GM20431 (cell line): ENCODE measurements around the gene LGI2.
"Not testable (repeated sequence)": the region's sequence is repeated elsewhere in the genome, so short reads cannot be mapped to it uniquely, and the experiment has no call there.

Experiments
- in situ Hi-C: fragments of 300-500 bp; cut with MseI, MboI; formaldehyde crosslinking; loops from one replicate; pipeline ENCODE4 v1.15.0; 2020; ENCODE audit warnings: low sequenced_read_pairs; ENCODE audit not compliant: unreplicated experiment

The LGI2 gene, protein sequence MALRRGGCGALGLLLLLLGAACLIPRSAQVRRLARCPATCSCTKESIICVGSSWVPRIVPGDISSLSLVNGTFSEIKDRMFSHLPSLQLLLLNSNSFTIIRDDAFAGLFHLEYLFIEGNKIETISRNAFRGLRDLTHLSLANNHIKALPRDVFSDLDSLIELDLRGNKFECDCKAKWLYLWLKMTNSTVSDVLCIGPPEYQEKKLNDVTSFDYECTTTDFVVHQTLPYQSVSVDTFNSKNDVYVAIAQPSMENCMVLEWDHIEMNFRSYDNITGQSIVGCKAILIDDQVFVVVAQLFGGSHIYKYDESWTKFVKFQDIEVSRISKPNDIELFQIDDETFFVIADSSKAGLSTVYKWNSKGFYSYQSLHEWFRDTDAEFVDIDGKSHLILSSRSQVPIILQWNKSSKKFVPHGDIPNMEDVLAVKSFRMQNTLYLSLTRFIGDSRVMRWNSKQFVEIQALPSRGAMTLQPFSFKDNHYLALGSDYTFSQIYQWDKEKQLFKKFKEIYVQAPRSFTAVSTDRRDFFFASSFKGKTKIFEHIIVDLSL

DNA sequence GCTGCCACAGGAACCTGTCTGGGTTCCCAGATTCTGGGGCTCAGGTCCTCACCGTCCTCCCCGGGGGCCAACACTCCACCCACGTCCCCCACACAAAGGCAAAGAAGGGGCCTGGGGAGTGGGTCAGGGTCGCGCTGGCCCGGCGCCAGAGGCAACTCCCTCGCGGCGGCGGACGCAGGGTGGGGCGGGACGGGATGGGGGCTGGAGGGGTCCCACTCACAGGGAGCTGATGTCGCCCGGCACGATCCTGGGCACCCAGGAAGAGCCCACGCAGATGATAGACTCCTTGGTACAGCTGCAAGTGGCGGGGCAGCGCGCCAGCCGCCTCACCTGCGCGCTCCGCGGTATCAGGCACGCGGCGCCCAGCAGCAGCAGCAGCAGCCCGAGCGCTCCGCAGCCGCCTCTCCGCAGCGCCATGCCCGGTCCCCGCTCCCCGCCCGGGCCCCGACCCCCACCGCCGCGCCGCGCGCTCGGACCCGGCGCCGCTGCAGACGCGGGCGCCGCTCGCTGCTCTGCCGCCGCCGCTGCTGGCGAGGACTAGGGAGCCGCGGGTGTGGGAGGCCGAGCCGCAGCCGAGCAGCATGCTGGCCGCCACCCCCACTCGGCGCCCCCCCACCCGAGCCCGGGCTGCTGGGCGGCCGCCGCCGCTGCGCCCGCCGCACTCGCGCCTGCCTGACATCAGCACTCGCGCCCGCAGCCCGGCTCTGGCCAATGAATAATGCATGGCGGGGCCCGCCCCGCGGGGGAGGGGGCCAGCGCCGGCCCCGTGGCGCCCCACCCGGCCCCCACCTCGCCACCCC, at the start of gene LGI2:
Gene LGI2 (minus strand): TSS at position 670 of the 800 bp plus-strand sequence. CDS start 253 bp downstream, at position 417.
- in situ Hi-C loops, result no loop called here

DNA sequence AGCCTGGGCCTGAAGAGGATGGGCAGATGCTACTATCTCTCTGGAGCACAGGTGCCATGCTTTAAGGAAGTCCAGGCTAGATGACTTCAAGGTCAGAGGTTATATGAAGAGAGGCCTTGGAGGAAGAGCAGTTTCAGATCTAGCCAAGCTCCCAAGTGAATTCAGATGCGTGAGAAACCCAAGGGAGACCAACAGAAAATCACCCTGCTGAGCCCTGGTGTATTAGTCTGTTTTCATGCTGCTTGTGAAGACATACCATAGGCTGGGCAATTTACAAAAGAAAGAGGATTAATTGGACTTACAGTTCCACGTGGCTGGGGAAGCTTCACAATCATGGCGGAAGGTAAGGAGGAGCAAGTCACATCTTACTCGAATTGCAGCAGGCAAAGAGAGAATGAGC, 47.8 kb upstream of the LGI2 start:
- in situ Hi-C loops, result no loop called here

DNA sequence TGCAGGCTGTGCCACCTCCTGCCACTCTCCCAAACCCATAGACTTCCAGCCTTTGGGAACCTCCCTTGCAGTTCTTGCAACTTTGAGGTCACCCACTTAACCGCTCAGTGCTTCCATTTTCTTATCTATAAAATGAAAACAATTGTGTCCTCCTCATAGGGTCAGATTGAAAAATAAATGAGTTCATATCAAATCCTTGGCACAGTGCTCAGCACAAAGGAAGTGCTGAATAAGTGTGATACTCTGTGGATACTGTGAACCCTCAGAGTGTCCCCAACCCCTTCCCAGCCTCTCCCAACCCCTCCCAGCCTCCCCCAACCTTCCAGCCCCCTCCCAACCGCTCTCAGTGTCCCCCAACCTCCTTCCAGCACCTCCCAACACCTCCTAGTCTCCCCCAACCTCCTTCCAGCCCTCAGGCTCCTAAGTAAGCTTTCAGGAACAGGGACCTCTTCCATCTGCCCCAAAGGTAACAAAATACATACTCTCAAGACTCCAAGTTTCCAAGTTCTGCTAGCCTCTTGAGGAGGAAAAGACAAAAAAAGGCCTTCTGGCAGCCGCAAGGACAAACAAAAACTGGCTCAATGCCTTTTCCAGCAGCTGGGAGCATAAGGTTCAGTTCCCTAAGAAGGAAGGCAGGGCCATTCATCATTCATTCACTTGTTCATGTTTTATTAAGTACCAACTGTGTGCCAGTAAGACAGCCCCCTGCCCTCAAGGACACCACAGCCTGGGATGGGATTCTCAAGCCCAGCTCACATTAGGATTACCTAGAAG, 46.1 kb upstream of the LGI2 start:
- in situ Hi-C loops, result no loop called here

DNA sequence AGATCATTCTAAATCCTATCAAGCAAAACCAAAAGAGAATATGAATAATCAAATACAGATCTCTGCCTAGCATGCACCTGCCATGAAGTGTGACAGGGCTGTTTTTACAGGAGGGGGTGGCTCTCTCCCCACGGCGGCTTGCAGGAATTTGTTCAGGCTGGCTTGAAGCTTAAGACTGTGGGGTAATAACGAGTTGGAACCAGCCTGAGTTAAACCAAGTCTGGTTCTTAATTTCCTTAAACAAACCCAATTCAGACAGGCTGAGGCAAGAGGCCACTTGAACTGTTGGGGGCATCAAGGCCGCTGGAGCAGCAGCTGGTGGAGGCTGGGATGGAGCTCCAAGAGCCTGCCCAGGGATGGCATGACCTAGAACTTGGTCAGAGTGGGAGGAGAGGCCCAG, 45.1 kb upstream of the LGI2 start:
- in situ Hi-C loops, result no loop called here

DNA sequence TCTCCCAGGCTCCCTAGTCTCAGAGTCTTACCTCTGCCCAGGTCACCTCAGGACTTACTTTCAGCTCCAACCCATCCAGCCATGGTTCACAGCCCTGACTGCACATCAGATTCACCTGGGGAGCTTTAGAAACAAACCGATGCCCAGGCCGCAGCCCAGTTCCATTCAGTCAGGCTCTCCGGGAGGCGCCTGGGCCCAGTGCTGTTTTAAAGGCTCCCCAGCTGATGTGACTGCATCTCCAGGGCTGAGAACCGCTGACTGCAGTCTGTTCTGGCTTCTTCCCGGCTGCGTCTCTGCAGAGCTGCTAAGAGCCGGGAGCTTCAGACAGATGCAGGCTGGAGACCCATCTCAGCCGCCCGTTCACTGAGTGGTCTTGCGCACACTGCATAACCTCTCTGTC, 44.4 kb upstream of the LGI2 start:
- in situ Hi-C loops, result no loop called here

DNA sequence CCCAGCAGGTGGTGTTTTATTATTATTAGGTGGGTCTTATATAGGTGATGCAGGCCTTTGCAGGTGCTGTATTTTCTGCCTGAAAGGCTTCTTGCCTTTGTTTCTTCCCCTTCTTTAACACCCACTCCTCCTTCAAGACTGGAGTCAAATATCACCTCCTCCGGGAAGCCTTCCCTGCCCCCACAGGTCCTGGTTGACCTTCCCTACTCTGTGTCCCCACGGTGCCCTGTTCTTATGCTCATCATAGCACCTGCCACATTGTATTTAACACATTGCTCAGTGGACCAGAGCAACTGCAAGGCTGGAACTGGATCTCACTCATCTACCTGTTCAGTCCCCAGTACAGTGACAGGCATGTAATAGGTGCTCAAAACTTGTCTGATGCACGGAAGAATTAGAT, 39.8 kb upstream of the LGI2 start:
- in situ Hi-C loops, result no loop called here

DNA sequence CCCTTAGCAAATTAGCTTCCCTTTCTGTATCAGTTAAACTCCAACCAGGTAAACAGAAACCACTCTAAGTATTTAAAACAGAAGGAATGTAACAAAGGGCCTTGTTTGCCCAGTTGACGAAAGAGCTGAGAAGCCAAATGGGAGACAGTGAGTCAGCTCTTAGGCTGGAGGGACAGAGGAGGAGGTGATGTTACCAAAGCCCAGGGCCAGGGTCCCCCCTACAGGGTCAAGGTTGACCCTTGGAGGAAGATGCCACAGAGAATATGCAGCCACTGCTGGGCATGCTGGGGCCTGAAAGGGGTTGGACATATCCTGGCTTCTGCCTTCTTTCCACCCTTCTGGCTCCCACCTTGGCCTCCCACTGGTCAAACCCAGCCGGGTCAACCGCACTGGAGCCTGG, 38.3 kb upstream of the LGI2 start:
- in situ Hi-C loops, result no loop called here

DNA sequence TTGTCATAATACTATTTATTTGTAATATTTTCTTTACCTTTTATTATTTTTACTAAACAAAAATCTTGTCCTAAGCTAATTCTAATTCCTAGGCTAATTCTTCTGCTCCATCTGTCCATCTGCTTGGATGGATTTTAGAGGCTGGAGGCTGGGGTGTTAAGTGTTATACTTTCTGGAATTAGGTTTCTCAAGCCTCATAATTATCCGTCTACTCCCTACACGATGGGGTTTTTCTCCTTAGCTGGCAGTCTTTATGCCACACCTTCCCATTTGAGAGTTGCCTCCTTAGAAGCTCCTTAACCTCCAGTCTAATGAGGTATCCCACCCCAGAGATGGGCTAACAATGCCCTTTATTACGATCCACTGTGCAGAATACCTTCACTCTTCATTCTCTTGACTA, 37.6 kb upstream of the LGI2 start:
- in situ Hi-C loops, result no loop called here

DNA sequence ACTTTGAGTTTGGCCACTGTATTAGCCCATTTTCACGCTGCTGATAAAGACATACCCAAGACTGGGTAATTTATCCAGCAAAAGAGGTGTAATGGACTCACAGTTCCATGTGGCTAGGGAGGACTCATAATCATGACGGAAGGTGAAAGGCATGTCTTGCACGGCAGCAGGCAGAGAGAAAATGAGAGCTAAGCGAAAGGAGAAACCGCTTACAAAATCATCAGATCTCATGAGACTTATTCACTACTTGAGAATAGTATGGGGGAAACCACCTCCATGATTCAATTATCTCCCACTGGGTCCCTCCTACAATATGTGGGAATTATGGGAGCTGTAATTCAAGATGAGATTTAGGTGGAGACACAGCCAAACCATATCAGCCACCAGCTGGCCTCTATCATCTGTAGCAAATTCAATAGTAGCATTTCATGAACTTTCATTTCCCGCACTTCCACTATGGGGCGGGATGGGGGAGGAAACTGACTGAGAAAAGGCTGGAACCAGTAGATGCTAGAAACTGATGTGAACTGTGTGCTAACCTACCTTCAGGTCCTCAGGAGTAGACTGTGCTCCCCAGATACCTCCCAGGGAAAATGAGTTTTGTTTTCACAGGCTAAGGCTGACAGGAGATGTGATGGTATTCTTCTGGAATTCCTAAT, 35.3 kb upstream of the LGI2 start:
- in situ Hi-C loops, result no loop called here

DNA sequence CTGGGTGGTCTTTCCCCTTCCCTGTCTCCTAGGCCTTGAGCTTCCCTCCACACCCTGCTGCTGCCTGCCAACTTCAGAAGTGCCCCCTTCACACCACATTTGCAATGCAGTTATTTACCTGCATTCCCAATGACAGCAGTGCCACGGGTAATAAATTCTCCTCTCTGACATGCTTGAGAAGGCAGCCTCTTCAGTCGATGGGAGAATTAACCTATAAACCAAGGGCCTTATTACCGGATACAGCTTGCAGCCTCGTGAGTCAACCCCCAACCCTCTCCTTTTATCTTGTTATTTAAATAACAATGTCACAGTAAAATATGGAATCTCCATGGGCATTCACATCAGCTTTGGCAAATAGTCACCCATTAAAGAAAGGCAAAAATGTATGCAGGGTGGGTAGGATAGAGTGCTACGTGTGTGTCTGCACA, 34.7 kb upstream of the LGI2 start:
- in situ Hi-C loops, result no loop called here

DNA sequence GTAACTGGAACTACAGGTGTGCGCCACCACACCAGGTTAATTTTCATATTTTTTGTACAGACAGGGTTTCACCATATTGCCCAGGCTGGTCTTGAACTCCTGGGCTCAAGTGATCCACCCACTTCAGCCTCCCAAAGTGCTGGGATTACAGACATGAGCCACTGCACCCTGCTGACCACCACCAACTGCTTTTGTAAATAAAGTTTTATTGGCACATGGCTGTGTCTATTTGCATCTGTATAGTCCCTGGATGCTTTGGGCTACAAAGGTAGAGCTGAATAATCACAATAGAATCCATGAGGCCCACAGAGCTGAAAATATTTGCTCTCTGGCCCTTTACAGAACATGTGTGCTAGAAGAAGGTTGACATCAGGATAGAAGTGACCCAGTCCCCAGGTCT, 33.7 kb upstream of the LGI2 start:
- in situ Hi-C loops, result not testable (repeated sequence)

DNA sequence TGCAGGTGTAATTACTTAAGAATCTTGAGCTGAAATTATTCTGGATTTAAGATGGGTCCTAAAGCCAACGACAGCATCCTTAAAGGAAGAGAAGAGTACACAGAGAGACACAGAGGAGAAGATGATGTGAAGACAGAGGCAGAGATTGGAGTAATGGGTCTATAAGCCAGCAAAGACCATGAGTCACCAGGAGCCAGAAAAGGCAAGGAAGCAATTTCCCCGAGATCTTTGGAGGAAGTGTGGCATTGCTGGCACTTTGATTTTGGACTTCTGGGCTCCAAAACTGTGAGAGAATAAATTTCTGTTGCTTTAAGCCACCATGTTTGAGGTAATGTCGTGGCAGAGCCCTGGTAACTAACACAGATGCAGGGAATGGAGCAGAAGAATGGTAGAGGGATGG, 32.4 kb upstream of the LGI2 start:
- in situ Hi-C loops, result no loop called here

DNA sequence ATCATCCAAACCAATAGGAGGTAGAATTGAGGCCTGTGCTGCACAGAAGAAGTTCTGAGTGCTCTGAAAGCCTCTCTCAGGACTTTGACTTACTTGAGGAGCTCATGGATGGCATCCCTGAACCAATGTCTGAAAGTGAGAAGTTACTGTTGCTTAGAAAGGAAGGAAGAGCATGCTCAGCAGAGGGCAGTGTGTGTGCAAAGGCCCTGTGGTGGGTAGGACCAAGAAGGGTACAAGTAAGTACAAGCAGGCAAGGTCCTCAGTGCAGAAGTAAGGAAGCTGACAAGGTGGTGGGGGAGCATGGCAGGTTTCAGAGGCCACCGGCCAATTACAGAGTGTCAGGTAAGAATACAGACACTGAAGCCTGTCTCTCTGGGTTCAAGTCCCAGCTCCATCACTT, 31.4 kb upstream of the LGI2 start:
- in situ Hi-C loops, result no loop called here

DNA sequence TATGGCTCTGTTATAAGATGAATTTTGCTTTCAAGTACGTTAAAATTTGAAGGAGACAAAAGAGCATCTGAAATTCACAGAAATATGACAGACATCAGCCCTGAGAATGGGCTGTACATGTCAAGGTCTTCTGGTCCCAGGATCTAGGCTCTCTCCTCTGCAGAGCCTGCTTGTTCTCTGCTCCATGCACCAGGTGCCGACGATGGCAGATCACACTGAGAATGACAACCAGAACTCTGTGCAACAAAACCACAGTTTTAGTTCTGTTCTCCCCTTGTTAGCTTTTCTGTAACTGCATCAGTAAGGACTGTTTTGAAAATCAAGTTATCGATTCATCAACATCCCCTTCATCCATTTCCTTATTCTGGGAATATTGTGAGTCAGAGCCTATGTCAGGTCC, 30.9 kb upstream of the LGI2 start:
- in situ Hi-C loops, result no loop called here

DNA sequence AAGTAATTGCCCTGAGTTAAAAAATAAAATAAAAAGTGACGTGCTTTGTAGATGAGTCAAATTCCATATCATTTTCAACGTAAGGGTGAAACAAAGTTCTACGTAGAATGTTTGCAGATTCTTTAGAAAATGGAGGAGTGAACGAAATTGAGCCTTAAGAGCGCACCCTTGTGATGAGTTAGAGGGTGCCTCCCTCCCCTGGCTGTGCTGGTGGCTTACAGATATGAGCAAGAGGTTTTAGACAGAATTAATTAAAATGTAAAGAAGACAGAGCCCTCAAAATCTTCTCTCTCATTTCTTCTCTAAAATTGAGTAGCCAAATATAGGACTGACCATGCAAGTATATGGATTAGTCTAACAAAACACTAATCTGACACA, 30.2 kb upstream of the LGI2 start:
- in situ Hi-C loops, result no loop called here

DNA sequence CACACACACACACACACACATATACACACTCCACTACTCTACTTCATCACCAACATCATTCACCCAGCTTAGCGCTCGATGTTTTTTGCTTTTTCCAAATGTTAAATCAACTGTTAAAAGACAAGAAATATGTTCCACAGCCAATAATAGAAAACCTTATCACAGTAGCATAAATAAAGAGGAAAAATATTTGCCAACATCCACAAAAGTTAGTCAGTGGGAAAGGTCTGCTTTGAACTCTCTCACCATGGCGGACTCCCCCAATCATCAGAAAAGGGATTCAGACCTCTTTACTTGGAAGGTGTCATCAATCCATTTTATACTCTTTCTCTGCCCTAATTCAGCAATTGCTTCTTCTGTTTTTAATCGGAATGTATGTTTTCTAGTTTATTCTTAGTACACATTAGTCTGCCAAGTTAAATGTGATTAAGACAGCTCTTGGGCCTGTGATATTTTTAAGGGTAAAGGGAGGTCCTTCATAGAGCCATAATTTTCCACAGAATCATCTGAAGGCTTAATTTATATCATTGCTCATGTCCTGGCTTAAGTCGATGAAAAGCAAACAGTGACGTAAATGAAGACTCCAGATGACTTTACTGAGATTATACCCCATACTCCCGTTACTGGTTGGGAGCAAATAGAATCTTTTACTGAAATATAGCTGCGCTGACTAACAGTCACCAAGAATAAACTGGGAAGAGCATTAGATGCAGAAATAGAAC, 29.7 kb upstream of the LGI2 start:
- in situ Hi-C loops, result no loop called here

DNA sequence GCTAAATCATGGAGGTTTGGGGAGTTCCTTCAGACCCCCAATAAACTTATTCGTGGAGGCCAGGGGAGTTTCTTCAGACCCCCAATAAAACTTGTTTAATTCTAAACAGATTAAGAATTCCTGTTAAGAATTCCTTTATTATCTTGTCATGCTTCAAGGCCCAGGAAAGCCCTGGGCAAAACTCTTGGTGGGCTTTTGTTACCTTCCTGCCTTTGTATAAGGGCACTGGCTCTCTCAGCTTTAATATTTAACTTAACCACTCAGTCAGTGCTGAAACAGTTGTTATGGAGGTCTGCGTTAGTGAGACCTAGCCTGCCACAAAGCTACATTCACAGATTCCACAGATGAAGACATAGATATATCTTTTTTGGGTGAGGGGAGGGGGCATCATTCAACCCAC, 29.0 kb upstream of the LGI2 start:
- in situ Hi-C loops, result no loop called here

DNA sequence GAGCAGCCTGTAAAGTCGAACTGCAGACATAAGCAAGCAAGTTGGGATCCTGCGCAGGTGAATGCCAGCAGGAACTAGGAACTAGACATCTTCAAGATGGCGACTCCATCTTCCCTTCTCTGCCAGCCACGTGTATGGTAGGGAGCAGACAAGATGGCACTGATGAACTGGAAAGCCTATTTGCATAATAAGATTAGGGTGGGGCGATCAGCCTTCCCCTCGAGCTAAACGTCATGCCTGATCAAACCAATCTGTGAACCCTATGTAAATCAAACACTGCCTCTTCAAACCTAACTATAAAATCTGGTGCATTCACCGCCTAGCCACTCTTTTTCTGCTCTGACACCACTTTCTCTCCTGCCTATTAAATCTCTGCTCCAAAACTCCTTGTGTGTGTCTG, 28.1 kb upstream of the LGI2 start:
- in situ Hi-C loops, result no loop called here

DNA sequence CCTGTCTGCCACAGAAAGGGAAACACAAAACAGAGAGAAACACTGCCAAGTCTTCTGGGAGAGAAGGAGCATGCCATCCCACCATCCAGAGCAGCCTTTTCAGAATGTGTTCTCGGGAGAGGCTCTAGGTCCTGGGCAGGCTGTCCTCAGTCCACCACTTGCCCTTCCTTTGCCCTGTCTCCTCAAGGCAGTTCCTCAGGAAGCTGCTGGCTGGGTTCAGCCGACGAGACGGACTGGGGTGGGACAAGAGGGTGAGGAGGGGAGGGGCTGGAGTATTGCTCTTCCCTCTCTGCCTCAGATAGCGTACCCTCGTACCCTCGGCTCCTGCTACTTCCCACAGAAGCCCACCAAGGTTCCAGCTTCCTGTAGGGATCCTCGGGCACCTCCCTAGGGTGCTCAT, 26.6 kb upstream of the LGI2 start:
- in situ Hi-C loops, result no loop called here
